Suprapubic skin (tissue), 4 donors: ENCODE results near the gene FAM174B. TPM values are rescaled to one million over a fixed set of nuclear protein-coding genes. Genes with fewer than 3 reads are reported as not detected.
A peak's percentile ranks its signal among the peaks of the same experiment; 100 is the strongest.

ENCODE experiments used
- DNase-seq, 2 donors: peaks; one replicate each; pipeline ENCODE4 v3.0.0-alpha.2; 2019; ENCODE audit warnings: low spot score in 2 of 2
- H3K27ac ChIP-seq: fragments of 200-600 bp; sonication (generic); one replicate; pipeline ENCODE4 v1.5.1; 2019
- H3K27me3 ChIP-seq: fragments of 200-600 bp; sonication (generic); one replicate; pipeline ENCODE4 v1.5.1; 2019
- H3K36me3 ChIP-seq: fragments of 200-600 bp; sonication (generic); one replicate; pipeline ENCODE4 v1.5.1; 2019
- H3K4me1 ChIP-seq: fragments of 200-600 bp; sonication (generic); one replicate; pipeline ENCODE4 v1.5.1; 2019
- H3K4me3 ChIP-seq: fragments of 200-600 bp; sonication (generic); one replicate; pipeline ENCODE4 v1.5.1; 2019; ENCODE audit warnings: mild to moderate bottlenecking
- H3K9me3 ChIP-seq: fragments of 200-600 bp; sonication (generic); one replicate; pipeline ENCODE4 v1.5.1; 2019
- EP300 ChIP-seq: sonication (generic); formaldehyde crosslinking; IDR thresholded peaks from one replicate; pipeline ENCODE4 v1.6.1; 2017; ENCODE audit warnings: antibody characterized with exemption
- POLR2A ChIP-seq, 2 donors: fragments of 450-650 bp; IDR thresholded peaks; one replicate each; pipeline ENCODE4 v1.6.1; 2017; ENCODE audit warnings: antibody characterized with exemption in 2 of 2, mild to moderate bottlenecking in 2 of 2, moderate library complexity in 2 of 2
- POLR2AphosphoS5 ChIP-seq, 3 donors: sonication (generic); formaldehyde crosslinking; IDR thresholded peaks; one replicate each; pipeline ENCODE4 v1.6.1; 2017; ENCODE audit warnings: antibody characterized with exemption in 3 of 3
- WGBS: methylation state at CpG from one replicate; pipeline ENCODE4 v1.1.5; 2018; 5-methylcytosine and 5-hydroxymethylcytosine counted together
- total RNA-seq, 4 donors: library from RNA; depleted of rRNA; stranded (reverse); fragments of >200 nt; gene quantifications; one replicate each; pipeline ENCODE4 v1.1.0, GENCODE V29; 2016
- TF ChIP-seq, protein P1 (sequence below), 2 donors: fragments of 200-600 bp in 1 of 2; fragments of 450-650 bp in 1 of 2; sonication (generic) in 1 of 2; IDR thresholded peaks; one replicate each; pipeline ENCODE4 v1.5.1; 2016 to 2019; ENCODE audit warnings: antibody characterized with exemption in 2 of 2, mild to moderate bottlenecking in 1 of 2, moderate library complexity in 1 of 2

FAM174B gene
- total RNA-seq, 4 donors from 2014 or later, result 6.2 to 24.0 (median 18.3) TPM

DNA sequence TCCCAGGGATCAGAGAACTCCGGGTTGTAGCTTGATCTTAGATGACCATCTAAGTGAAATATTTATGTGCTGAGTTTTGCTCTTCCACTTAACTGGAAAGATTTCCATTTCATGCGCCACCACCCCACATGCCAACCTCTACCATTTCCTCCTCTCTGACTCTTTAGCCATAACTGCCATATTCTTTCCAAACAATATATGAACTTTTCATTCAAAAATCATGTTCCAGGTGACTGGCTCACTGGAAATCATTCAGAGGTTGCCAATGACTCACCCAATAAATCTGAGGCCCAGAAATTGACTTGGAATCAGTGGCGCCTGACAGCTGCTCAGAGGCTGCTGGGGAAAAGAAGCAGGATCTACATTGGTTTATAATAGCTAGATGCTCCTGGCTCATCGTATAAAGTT, 31.6 kb upstream of the FAM174B start:
- Histone ChIP-seq H3K36me3 (no peaks in the 10 kb centered on the region), H3K27ac (no peak overlapping the region)

DNA sequence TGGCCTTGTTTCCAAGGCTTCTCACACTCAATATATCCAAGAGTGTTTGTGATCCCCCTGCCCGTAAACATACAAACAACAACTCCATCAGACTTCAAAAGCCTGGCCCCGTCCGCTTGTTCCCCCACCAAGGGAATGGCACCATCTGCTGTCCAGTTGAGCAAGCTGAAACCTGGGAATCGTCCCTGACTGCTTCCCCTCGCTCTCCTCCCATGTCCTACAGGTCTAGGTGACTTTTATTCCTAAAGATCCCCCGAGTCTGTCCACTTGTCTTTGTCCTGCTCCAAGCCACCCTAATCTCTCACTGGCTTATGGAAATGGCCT, 27.9 kb upstream of the FAM174B start:
- Histone ChIP-seq H3K9me3 (no peaks in the 10 kb centered on the region), H3K36me3 (no peaks in the 10 kb centered on the region), H3K27ac (no peak overlapping the region), H3K4me1 (peaks cover 4% of the 10 kb centered on the region), H3K27me3 (no peaks in the 10 kb centered on the region), H3K4me3 (no peak overlapping the region)
- WGBS, result 85% methylated on average over 6 of the region's 6 CpGs
- DNase-seq, result no peak
- TF ChIP-seq, protein P1, sequence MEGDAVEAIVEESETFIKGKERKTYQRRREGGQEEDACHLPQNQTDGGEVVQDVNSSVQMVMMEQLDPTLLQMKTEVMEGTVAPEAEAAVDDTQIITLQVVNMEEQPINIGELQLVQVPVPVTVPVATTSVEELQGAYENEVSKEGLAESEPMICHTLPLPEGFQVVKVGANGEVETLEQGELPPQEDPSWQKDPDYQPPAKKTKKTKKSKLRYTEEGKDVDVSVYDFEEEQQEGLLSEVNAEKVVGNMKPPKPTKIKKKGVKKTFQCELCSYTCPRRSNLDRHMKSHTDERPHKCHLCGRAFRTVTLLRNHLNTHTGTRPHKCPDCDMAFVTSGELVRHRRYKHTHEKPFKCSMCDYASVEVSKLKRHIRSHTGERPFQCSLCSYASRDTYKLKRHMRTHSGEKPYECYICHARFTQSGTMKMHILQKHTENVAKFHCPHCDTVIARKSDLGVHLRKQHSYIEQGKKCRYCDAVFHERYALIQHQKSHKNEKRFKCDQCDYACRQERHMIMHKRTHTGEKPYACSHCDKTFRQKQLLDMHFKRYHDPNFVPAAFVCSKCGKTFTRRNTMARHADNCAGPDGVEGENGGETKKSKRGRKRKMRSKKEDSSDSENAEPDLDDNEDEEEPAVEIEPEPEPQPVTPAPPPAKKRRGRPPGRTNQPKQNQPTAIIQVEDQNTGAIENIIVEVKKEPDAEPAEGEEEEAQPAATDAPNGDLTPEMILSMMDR (IDR thresholded peaks at IDR 0.05), result peak in 1 of 2 donors; percentile 8
- TF ChIP-seq EP300, result no peak

More for the DNA sequence above, 31.6 kb upstream of the FAM174B start:
- H3K4me3 ChIP-seq, result no peak overlapping the region
- 92% methylated on average over 4 of the region's 4 CpGs for WGBS
- TF ChIP-seq POLR2A (IDR thresholded peaks at IDR 0.05), result no peak
- TF ChIP-seq, protein P1 (IDR thresholded peaks at IDR 0.05), result no peak
- TF ChIP-seq POLR2AphosphoS5 (IDR thresholded peaks at IDR 0.05), result no peak
- TF ChIP-seq EP300, result no peak
- no peak for DNase-seq
- no peaks in the 10 kb centered on the region for H3K27me3 ChIP-seq
- H3K4me1 ChIP-seq, result no peaks in the 10 kb centered on the region
- H3K9me3 ChIP-seq, result no peaks in the 10 kb centered on the region

DNA sequence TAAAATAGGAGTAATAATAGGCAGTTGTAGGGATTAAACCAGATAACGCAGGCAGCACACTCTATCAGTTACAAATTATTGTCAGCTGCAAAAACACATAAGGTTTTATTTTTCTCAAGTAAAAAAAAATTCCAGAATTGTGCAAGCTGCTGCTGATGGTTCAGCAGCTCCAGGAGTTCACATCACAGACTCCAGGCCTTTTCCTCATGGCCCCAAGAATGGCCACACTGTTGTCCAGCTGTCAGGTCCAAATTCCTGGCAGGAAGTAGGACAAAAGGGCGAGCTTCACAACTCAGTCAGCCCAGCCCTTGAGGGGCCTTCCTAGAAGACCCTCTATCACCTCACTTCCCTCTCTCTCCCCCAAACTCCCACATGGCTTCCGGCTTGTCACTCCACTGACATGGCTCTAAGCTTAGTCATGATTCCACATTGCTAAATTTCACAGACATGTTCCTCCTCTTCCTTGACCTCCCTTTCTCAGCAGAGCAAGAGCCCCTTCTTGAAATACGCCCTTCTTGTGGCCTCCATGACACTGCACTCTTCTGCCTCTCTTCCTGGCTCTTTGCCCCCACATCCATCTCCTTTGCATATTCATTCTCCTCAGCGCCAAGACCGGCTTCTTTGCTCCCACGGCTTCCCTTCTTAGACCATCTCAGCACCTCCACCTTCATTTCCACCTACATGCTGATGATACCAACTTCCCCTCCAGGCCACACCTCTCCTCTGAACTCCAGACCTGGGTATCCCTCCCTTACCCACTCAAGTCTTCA, 27.4 kb upstream of the FAM174B start:
- 73% methylated on average over 7 of the region's 7 CpGs for WGBS
- Histone ChIP-seq H3K27me3 (no peaks in the 10 kb centered on the region), H3K4me1 (peaks cover 4% of the 10 kb centered on the region), H3K36me3 (no peaks in the 10 kb centered on the region), H3K4me3 (no peak overlapping the region), H3K9me3 (no peaks in the 10 kb centered on the region), H3K27ac (peak overlapping the region; percentile 16)
- no peak for DNase-seq
- TF ChIP-seq POLR2AphosphoS5 (IDR thresholded peaks at IDR 0.05) (no peak), POLR2A (IDR thresholded peaks at IDR 0.05) (no peak), EP300 (no peak)
- TF ChIP-seq, protein P1 (IDR thresholded peaks at IDR 0.05), result no peak

DNA sequence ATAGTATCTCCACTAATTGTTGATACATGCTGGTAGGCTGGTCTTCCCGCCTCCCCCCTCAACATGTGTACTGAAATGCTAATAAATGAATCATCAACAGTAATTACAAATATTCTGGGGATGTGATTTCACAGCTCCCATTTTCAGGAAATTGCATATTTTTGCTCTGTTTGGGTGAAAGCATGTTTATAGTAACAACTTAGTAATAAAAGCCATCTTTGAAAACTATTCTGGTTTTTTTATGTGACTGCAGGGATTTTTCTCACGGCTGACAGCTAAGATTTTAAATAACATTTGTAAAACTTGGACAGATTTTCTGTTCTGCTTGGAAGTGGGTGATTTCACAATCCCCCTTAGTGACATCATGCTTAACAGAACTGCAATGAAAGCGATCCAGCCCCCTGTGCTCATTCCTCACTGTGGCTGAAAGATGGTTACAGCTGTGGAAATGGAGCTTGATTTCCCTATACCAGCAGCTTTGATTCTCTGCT, 25.6 kb upstream of the FAM174B start:
- DNase-seq, result no peak
- WGBS, result 30% methylated on average over 3 of the region's 3 CpGs
- Histone ChIP-seq H3K4me1 (peaks cover 4% of the 10 kb centered on the region), H3K4me3 (no peak overlapping the region), H3K27me3 (no peaks in the 10 kb centered on the region), H3K36me3 (no peaks in the 10 kb centered on the region), H3K27ac (peak overlapping the region; percentile 69), H3K9me3 (no peaks in the 10 kb centered on the region)
- TF ChIP-seq EP300, result no peak
- TF ChIP-seq POLR2A (IDR thresholded peaks at IDR 0.05), result peak in 1 of 2 donors; percentile 14
- TF ChIP-seq, protein P1 (IDR thresholded peaks at IDR 0.05), result no peak
- TF ChIP-seq POLR2AphosphoS5 (IDR thresholded peaks at IDR 0.05), result peak in 1 of 3 donors; percentile 42

DNA sequence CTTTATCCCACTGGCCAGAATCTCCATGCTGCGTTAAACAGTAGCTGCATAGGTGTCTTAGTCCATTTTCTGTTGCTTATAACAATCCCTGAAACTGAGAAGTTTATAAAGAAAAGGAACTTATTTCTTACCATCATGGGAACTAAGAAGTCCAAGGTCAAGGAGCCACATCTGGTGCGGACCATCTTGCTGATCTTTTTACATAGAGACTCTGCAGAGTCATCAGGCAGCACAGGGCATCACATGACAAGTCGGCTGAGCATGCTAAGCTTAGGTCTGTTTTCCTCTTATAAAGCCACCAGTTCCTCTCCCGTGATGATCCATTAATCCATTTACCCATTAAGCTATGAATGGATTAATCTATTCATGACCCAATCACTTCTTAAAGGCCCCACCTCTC, 22.4 kb upstream of the FAM174B start:
- Histone ChIP-seq H3K27me3 (no peaks in the 10 kb centered on the region), H3K9me3 (no peaks in the 10 kb centered on the region), H3K4me1 (peaks cover 4% of the 10 kb centered on the region), H3K4me3 (no peak overlapping the region), H3K27ac (no peak overlapping the region), H3K36me3 (no peaks in the 10 kb centered on the region)
- no peak for DNase-seq
- 73% methylated on average over 4 of the region's 4 CpGs for WGBS
- no peak for TF ChIP-seq POLR2A (IDR thresholded peaks at IDR 0.05)
- TF ChIP-seq, protein P1 (IDR thresholded peaks at IDR 0.05), result no peak
- no peak for TF ChIP-seq EP300
- no peak for TF ChIP-seq POLR2AphosphoS5 (IDR thresholded peaks at IDR 0.05)
